ENCODE results near the gene NCCRP1.

DNA sequence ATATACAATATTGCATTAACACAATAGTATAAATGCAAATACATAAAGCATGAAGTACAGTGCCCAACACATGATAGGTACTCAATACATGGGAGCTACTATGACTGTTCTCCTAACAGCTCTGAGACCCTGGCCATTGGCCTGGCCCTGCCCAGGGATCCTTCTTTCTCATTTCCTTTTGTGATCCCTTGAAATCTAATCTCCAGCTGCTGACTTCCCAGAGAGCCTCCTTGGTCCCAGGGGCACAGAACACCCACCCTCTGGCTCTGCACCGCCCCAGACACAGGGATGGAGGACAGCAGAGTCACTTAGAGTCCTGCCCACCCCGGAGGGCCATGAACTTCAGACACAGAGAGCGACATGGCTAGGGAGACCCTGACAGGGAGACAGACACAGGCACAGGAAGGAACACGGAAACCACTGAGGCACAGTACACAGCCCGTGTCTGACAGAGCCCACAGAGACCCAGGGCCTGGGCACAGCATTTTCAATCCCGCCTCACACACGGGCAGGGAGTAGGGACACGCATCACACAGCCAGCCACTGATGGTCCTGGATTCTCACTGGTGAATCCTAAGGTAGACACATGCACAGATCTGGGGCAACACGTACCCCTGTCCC is 11.5 kb downstream of the NCCRP1 start:
- TF ChIP-seq, protein P1, sequence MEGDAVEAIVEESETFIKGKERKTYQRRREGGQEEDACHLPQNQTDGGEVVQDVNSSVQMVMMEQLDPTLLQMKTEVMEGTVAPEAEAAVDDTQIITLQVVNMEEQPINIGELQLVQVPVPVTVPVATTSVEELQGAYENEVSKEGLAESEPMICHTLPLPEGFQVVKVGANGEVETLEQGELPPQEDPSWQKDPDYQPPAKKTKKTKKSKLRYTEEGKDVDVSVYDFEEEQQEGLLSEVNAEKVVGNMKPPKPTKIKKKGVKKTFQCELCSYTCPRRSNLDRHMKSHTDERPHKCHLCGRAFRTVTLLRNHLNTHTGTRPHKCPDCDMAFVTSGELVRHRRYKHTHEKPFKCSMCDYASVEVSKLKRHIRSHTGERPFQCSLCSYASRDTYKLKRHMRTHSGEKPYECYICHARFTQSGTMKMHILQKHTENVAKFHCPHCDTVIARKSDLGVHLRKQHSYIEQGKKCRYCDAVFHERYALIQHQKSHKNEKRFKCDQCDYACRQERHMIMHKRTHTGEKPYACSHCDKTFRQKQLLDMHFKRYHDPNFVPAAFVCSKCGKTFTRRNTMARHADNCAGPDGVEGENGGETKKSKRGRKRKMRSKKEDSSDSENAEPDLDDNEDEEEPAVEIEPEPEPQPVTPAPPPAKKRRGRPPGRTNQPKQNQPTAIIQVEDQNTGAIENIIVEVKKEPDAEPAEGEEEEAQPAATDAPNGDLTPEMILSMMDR (IDR thresholded peaks at IDR 0.05; ENCODE audit: poor library complexity, severe bottlenecking), result no peak
- TF ChIP-seq, protein P2, sequence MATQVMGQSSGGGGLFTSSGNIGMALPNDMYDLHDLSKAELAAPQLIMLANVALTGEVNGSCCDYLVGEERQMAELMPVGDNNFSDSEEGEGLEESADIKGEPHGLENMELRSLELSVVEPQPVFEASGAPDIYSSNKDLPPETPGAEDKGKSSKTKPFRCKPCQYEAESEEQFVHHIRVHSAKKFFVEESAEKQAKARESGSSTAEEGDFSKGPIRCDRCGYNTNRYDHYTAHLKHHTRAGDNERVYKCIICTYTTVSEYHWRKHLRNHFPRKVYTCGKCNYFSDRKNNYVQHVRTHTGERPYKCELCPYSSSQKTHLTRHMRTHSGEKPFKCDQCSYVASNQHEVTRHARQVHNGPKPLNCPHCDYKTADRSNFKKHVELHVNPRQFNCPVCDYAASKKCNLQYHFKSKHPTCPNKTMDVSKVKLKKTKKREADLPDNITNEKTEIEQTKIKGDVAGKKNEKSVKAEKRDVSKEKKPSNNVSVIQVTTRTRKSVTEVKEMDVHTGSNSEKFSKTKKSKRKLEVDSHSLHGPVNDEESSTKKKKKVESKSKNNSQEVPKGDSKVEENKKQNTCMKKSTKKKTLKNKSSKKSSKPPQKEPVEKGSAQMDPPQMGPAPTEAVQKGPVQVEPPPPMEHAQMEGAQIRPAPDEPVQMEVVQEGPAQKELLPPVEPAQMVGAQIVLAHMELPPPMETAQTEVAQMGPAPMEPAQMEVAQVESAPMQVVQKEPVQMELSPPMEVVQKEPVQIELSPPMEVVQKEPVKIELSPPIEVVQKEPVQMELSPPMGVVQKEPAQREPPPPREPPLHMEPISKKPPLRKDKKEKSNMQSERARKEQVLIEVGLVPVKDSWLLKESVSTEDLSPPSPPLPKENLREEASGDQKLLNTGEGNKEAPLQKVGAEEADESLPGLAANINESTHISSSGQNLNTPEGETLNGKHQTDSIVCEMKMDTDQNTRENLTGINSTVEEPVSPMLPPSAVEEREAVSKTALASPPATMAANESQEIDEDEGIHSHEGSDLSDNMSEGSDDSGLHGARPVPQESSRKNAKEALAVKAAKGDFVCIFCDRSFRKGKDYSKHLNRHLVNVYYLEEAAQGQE (IDR thresholded peaks at IDR 0.05; ENCODE audit: borderline replicate concordance), result no peak
- no peak for TF ChIP-seq EZH2 (IDR thresholded peaks at IDR 0.05; ENCODE audit: borderline replicate concordance, insufficient read depth, low read length, poor library complexity, severe bottlenecking)
- TF ChIP-seq POLR2AphosphoS5 (IDR thresholded peaks at IDR 0.05), result no peak
- TF ChIP-seq SMC3 (conservative IDR thresholded peaks at IDR 0.05; ENCODE audit: poor library complexity), result no peak
- no peak for TF ChIP-seq RAD21 (conservative IDR thresholded peaks at IDR 0.05)
- TF ChIP-seq EP300 (conservative IDR thresholded peaks at IDR 0.05; ENCODE audit: poor library complexity, severe bottlenecking), result no peak
- no peak for TF ChIP-seq MXI1 (conservative IDR thresholded peaks at IDR 0.05; ENCODE audit: poor library complexity, severe bottlenecking)
